Endothelial cell of umbilical vein (primary cell): ENCODE measurements around the gene C1R. TPM values are rescaled to one million over a fixed set of nuclear protein-coding genes. Genes with fewer than 3 reads are reported as not detected.

ENCODE experiments used
- BruUV-seq: library from RNA; stranded (reverse); fragments of 400-500 nt; replicated peaks from 2 replicates; lab custom pipeline; 2021; lab: Mats Ljungman, UMichigan
- CTCF ChIA-PET: fragments of 300-600, 350-600 bp; sonication (Branson Sonifier 250); formaldehyde crosslinking; loops from one replicate; lab custom pipeline; 2021; ENCODE audit warnings: antibody characterized with exemption, inconsistent platforms; lab: Charles Lee
- POLR2A ChIA-PET: fragments of 300-600, 350-600 bp; sonication (Branson Sonifier 250); formaldehyde crosslinking; loops from one replicate; lab custom pipeline; 2021; ENCODE audit warnings: antibody characterized with exemption, inconsistent platforms; lab: Charles Lee
- DNase-seq: peaks from one replicate; pipeline ENCODE4 v3.0.0-alpha.2; 2011; ENCODE audit warnings: low read depth, low spot score
- FAIRE-seq: peaks from 2 replicates; lab custom pipeline; 2011; peaks lifted over from hg19 to GRCh38; lab: Jason Lieb, UNC
- H2AFZ ChIP-seq: 2 replicates; pipeline ENCODE4 v1.6.0; 2012; ENCODE audit warnings: low read depth, low read length, control low read depth, inconsistent platforms
- H3K27ac ChIP-seq: 2 replicates; pipeline ENCODE4 v1.5.1; 2011; ENCODE audit warnings: low read depth, mild to moderate bottlenecking, control low read depth, low read length, moderate library complexity; ENCODE audit not compliant: insufficient read depth
- H3K27me3 ChIP-seq, 2 experiments: 2 replicates each; pipeline versions ENCODE4 v1.6.0 to v1.6.1; 2011; ENCODE audit warnings: low read length in 2 of 2, mixed read lengths in 1 of 2; ENCODE audit not compliant: control insufficient read depth in 2 of 2, insufficient read depth in 2 of 2
- H3K36me3 ChIP-seq, 2 experiments: 2 replicates in 1 of 2; 3 replicates in 1 of 2; pipeline ENCODE4 v1.5.1; 2011; ENCODE audit warnings: low read length in 2 of 2, mild to moderate bottlenecking in 1 of 2, moderate library complexity in 1 of 2; ENCODE audit not compliant: control insufficient read depth in 2 of 2, insufficient read depth in 2 of 2; ENCODE audit errors: extremely low read depth in 1 of 2
- H3K4me1 ChIP-seq: 3 replicates; pipeline ENCODE4 v1.5.1; 2011; ENCODE audit warnings: mild to moderate bottlenecking, low read length; ENCODE audit not compliant: control insufficient read depth, insufficient read depth; ENCODE audit errors: extremely low read depth
- H3K4me2 ChIP-seq: 2 replicates; pipeline ENCODE4 v1.6.1; 2011; ENCODE audit warnings: low read length, control low read depth, mixed read lengths; ENCODE audit not compliant: insufficient read depth
- H3K4me3 ChIP-seq, 3 experiments: fragments of 200-600 bp in 1 of 3; sonication (generic), shearing (Covaris generic) in 1 of 3; replicated peaks in 1 of 3; 2 replicates each; pipeline ENCODE4 v1.5.1; 2011 to 2016; ENCODE audit warnings: control low read depth in 3 of 3, low read length in 3 of 3, mild to moderate bottlenecking in 2 of 3, inconsistent platforms in 1 of 3, low read depth in 1 of 3, moderate library complexity in 1 of 3; ENCODE audit not compliant: insufficient read depth in 1 of 3
- H3K79me2 ChIP-seq: 2 replicates; pipeline ENCODE4 v1.6.0; 2012; ENCODE audit warnings: low read length, inconsistent platforms; ENCODE audit not compliant: control insufficient read depth, insufficient read depth
- H3K9ac ChIP-seq: replicated peaks from 2 replicates; pipeline ENCODE3; 2011; ENCODE audit warnings: low read length, control low read depth; ENCODE audit not compliant: insufficient read depth; ENCODE audit errors: extremely low read depth
- H3K9me1 ChIP-seq: replicated peaks from 3 replicates; pipeline ENCODE4 v1.6.0; 2011; ENCODE audit warnings: mild to moderate bottlenecking, low read length; ENCODE audit not compliant: control insufficient read depth, insufficient read depth; ENCODE audit errors: extremely low read depth
- H3K9me3 ChIP-seq: replicated peaks from 2 replicates; pipeline ENCODE4 v1.5.1; 2012; ENCODE audit warnings: low read length, inconsistent platforms; ENCODE audit not compliant: control insufficient read depth, insufficient read depth
- H4K20me1 ChIP-seq: replicated peaks from 2 replicates; pipeline ENCODE3; 2011; ENCODE audit warnings: mild to moderate bottlenecking, low read length; ENCODE audit not compliant: control insufficient read depth, insufficient read depth; ENCODE audit errors: extremely low read depth
- EZH2 ChIP-seq: IDR thresholded peaks from 2 replicates; pipeline ENCODE4 v1.6.1; 2012; ENCODE audit warnings: borderline replicate concordance, low read depth, mild to moderate bottlenecking, moderate library complexity, low read length, inconsistent platforms; ENCODE audit not compliant: severe bottlenecking
- FOS ChIP-seq: IDR thresholded peaks from 2 replicates; pipeline ENCODE4 v1.6.1; 2011; ENCODE audit warnings: mild to moderate bottlenecking, low read length, moderate library complexity, borderline replicate concordance; ENCODE audit not compliant: insufficient read depth
- GATA2 ChIP-seq: IDR thresholded peaks from 2 replicates; pipeline ENCODE4 v1.7.0; 2011; ENCODE audit warnings: low read depth, mild to moderate bottlenecking, moderate library complexity, mixed read lengths, low read length; ENCODE audit not compliant: insufficient read length, insufficient read depth
- JUN ChIP-seq: IDR thresholded peaks from 2 replicates; pipeline ENCODE4 v1.6.1; 2011; ENCODE audit warnings: borderline replicate concordance, low read depth; ENCODE audit not compliant: insufficient read length, insufficient read depth
- MAX ChIP-seq: IDR thresholded peaks from 2 replicates; pipeline ENCODE4 v1.6.1; 2011; ENCODE audit not compliant: insufficient read depth, insufficient read length
- MYC ChIP-seq: IDR thresholded peaks from one replicate; pipeline ENCODE4 v1.6.1; 2011; ENCODE audit warnings: mild to moderate bottlenecking, low read depth, low read length
- POLR2A ChIP-seq: IDR thresholded peaks from 2 replicates; pipeline ENCODE4 v1.6.1; 2012; ENCODE audit warnings: low read depth, mild to moderate bottlenecking, control low read depth, low read length
- POLR2AphosphoS5 ChIP-seq: IDR thresholded peaks from 2 replicates; pipeline ENCODE4 v1.6.1; 2012; ENCODE audit warnings: low read depth, mild to moderate bottlenecking, control low read depth, low read length, moderate library complexity; ENCODE audit not compliant: insufficient read depth
- dilution Hi-C: fragments of 300-500 bp; cut with MboI; formaldehyde crosslinking; loops from one replicate; pipeline ENCODE4 v1.15.0; 2019; ENCODE audit warnings: low sequenced_read_pairs; ENCODE audit not compliant: extremely low pct_ligation_motif_present
- intact Hi-C: fragments of 100-400 bp; cut with micrococcal nuclease; formaldehyde crosslinking; loops from one replicate; pipeline ENCODE4 v1.10.0; 2022
- polyA plus RNA-seq, 4 experiments: library from polyadenylated mRNA; depleted of rRNA in 3 of 4; stranded (reverse) in 3 of 4; unstranded in 1 of 4; fragments of >200 nt; gene quantifications; 2 replicates each; pipeline versions ENCODE4 v1.2.1 to v1.2.3, GENCODE V29; 2011 to 2012; ENCODE audit warnings: missing spikeins in 1 of 4
- total RNA-seq: library from RNA; stranded (reverse); gene quantifications from 2 replicates; pipeline ENCODE4 v1.2.3, GENCODE V29; 2021
- TF ChIP-seq, protein P1 (sequence below), 2 donors: IDR thresholded peaks; 1 replicate in 1 of 2; 2 replicates in 1 of 2; pipeline ENCODE4 v1.5.1; 2011; ENCODE audit warnings: low read length in 2 of 2, mild to moderate bottlenecking in 2 of 2, moderate library complexity in 2 of 2, control low read depth in 1 of 2, inconsistent platforms in 1 of 2, low read depth in 1 of 2; ENCODE audit not compliant: insufficient read depth in 1 of 2; ENCODE audit errors: extremely low read depth in 1 of 2

C1R gene
- total and polyA plus RNA-seq, 2 donors (not counting 3 experiments of a cell fraction or from before 2014, with no cell fraction given): 3.6 to 5.8 TPM

- Histone ChIP-seq H3K9me1 (no peaks in the 10 kb centered on the region), H3K36me3 (no peaks in the 10 kb centered on the region), H3K4me3 (no peak overlapping the region), H3K4me1 (peaks cover 22% of the 10 kb centered on the region), H4K20me1 (no peaks in the 10 kb centered on the region), H3K79me2 (no peaks in the 10 kb centered on the region), H3K27ac (no peak overlapping the region), H2AFZ (no peak overlapping the region), H3K9ac (no peak overlapping the region), H3K27me3 (no peaks in the 10 kb centered on the region), H3K9me3 (no peaks in the 10 kb centered on the region), H3K4me2 (no peak overlapping the region)
- CTCF ChIA-PET: interaction anchor here (1.0 to 2.1 kb wide), 3 partner anchors 9 to 175 kb away, joined by 3 to 7 read pairs (median 3); partner anchors contain the start of gene C1RL
- intact Hi-C loops: no loop called here
- dilution Hi-C loops: no loop called here
- FAIRE-seq: no peak
- POLR2A ChIA-PET: no interaction called here
- no peak for DNase-seq
- BruUV-seq: no TSS peak
- no peak for TF ChIP-seq GATA2
- TF ChIP-seq POLR2A: no peak
- TF ChIP-seq, protein P1, sequence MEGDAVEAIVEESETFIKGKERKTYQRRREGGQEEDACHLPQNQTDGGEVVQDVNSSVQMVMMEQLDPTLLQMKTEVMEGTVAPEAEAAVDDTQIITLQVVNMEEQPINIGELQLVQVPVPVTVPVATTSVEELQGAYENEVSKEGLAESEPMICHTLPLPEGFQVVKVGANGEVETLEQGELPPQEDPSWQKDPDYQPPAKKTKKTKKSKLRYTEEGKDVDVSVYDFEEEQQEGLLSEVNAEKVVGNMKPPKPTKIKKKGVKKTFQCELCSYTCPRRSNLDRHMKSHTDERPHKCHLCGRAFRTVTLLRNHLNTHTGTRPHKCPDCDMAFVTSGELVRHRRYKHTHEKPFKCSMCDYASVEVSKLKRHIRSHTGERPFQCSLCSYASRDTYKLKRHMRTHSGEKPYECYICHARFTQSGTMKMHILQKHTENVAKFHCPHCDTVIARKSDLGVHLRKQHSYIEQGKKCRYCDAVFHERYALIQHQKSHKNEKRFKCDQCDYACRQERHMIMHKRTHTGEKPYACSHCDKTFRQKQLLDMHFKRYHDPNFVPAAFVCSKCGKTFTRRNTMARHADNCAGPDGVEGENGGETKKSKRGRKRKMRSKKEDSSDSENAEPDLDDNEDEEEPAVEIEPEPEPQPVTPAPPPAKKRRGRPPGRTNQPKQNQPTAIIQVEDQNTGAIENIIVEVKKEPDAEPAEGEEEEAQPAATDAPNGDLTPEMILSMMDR (IDR thresholded peaks at IDR 0.05; ENCODE audit: extremely low read depth in 1 of 2, insufficient read depth in 1 of 2, low read depth in 1 of 2, low read length in 2 of 2): no peak
- no peak for TF ChIP-seq FOS
- TF ChIP-seq POLR2AphosphoS5: no peak
- TF ChIP-seq MYC: no peak
- TF ChIP-seq JUN: no peak
- TF ChIP-seq EZH2: no peak
- TF ChIP-seq MAX: no peak
These were observed 27.9 kb upstream of the C1R start for GRCh38 chr12:7120166-7120565.
